IPS DF 6.9 (cell line): ENCODE measurements around the gene KCNQ1.

Experiments
- DNase-seq: peaks from one replicate; pipeline ENCODE4 v3.0.0-alpha.2; 2013; ENCODE audit warnings: low read depth, low spot score
- H3K27ac ChIP-seq: one replicate; pipeline ENCODE4 v1.5.1; 2013; ENCODE audit warnings: low read length, control low read depth
- H3K27me3 ChIP-seq: 2 replicates; pipeline ENCODE4 v1.6.1; 2013; ENCODE audit warnings: mild to moderate bottlenecking, low read length; ENCODE audit not compliant: control insufficient read depth, insufficient read depth
- H3K36me3 ChIP-seq: 2 replicates; pipeline ENCODE4 v1.6.1; 2013; ENCODE audit warnings: low read length; ENCODE audit not compliant: control insufficient read depth, insufficient read depth
- H3K4me1 ChIP-seq: 2 replicates; pipeline ENCODE4 v1.6.1; 2013; ENCODE audit warnings: low read length; ENCODE audit not compliant: control insufficient read depth, insufficient read depth
- H3K4me3 ChIP-seq: 2 replicates; pipeline ENCODE4 v1.5.1; 2013; ENCODE audit warnings: mild to moderate bottlenecking, low read length
- H3K9me3 ChIP-seq: 2 replicates; pipeline ENCODE4 v1.6.1; 2013; ENCODE audit warnings: low read length, inconsistent platforms; ENCODE audit not compliant: control insufficient read depth, insufficient read depth
- WGBS: extraction: QIAGEN DNeasy Blood & Tissue Kit; methylation state at CpG from one replicate; pipeline ENCODE4 v1.1.7; 2013; ENCODE audit warnings: mixed read lengths, missing lambda C conversion rate; ENCODE audit not compliant: insufficient read length, insufficient coverage; 5-methylcytosine and 5-hydroxymethylcytosine counted together

Gene KCNQ1

GRCh38 chr11:2461253-2461955 is 16.6 kb downstream of the KCNQ1 start:
- no peak for DNase-seq
- Histone ChIP-seq H3K4me3 (no peak overlapping the region), H3K9me3 (no peaks in the 10 kb centered on the region), H3K27ac (no peak overlapping the region), H3K27me3 (peaks cover 8% of the 10 kb centered on the region; the same call in 1 of the 2 replicates), H3K36me3 (no peaks in the 10 kb centered on the region; the same call in 1 of the 2 replicates), H3K4me1 (no peaks in the 10 kb centered on the region; the same call in 1 of the 2 replicates)
- no CpG with 5 or more reads among the region's 17 CpGs for WGBS

GRCh38 chr11:2461956-2462542 is 17.2 kb downstream of the KCNQ1 start:
- H3K27ac ChIP-seq: no peak overlapping the region
- DNase-seq: no peak
- WGBS: no CpG with 5 or more reads among the region's 14 CpGs

GRCh38 chr11:2462543-2462985 is 17.8 kb downstream of the KCNQ1 start:
- no peak for DNase-seq
- WGBS: no CpG with 5 or more reads among the region's 8 CpGs
- Histone ChIP-seq H3K27ac (no peak overlapping the region), H3K4me1 (no peaks in the 10 kb centered on the region; the same call in 1 of the 2 replicates), H3K27me3 (peaks cover 8% of the 10 kb centered on the region; the same call in 1 of the 2 replicates), H3K36me3 (no peaks in the 10 kb centered on the region; the same call in 1 of the 2 replicates), H3K9me3 (no peaks in the 10 kb centered on the region), H3K4me3 (no peak overlapping the region)

More at GRCh38 chr11:2461956-2462542, 17.2 kb downstream of the KCNQ1 start:
- no peaks in the 10 kb centered on the region for H3K9me3 ChIP-seq
- H3K4me3 ChIP-seq: no peak overlapping the region
- H3K4me1 ChIP-seq: no peaks in the 10 kb centered on the region; the same call in 1 of the 2 replicates
- no peaks in the 10 kb centered on the region; the same call in 1 of the 2 replicates for H3K36me3 ChIP-seq
- peaks cover 8% of the 10 kb centered on the region; the same call in 1 of the 2 replicates for H3K27me3 ChIP-seq

GRCh38 chr11:2462986-2463765 is 18.4 kb downstream of the KCNQ1 start:
- Histone ChIP-seq H3K27me3 (peaks cover 6% of the 10 kb centered on the region; the same call in 1 of the 2 replicates), H3K27ac (no peak overlapping the region), H3K4me1 (no peaks in the 10 kb centered on the region; the same call in 1 of the 2 replicates), H3K36me3 (no peaks in the 10 kb centered on the region; the same call in 1 of the 2 replicates), H3K9me3 (no peaks in the 10 kb centered on the region), H3K4me3 (no peak overlapping the region)
- no CpG with 5 or more reads among the region's 24 CpGs for whole genome bisulfite sequencing
- DNase-seq: no peak

GRCh38 chr11:2463766-2464277 is 19.0 kb downstream of the KCNQ1 start:
- H3K4me1 ChIP-seq: no peaks in the 10 kb centered on the region; the same call in 1 of the 2 replicates
- H3K9me3 ChIP-seq: no peaks in the 10 kb centered on the region
- no peaks in the 10 kb centered on the region; the same call in 1 of the 2 replicates for H3K36me3 ChIP-seq
- H3K4me3 ChIP-seq: no peak overlapping the region
- H3K27ac ChIP-seq: no peak overlapping the region
- H3K27me3 ChIP-seq: peaks cover 3% of the 10 kb centered on the region; the same call in 1 of the 2 replicates
- no CpG with 5 or more reads among the region's 26 CpGs for WGBS
- no peak for DNase-seq

GRCh38 chr11:2464451-2465165 is 19.8 kb downstream of the KCNQ1 start:
- DNase-seq: no peak
- Histone ChIP-seq H3K27ac (no peak overlapping the region), H3K9me3 (no peaks in the 10 kb centered on the region), H3K27me3 (no peaks in the 10 kb centered on the region; the same call in 1 of the 2 replicates), H3K4me3 (no peak overlapping the region), H3K36me3 (no peaks in the 10 kb centered on the region; the same call in 1 of the 2 replicates), H3K4me1 (no peaks in the 10 kb centered on the region; the same call in 1 of the 2 replicates)
- WGBS: no CpG with 5 or more reads among the region's 13 CpGs

GRCh38 chr11:2465202-2466068 is 20.6 kb downstream of the KCNQ1 start:
- no peak overlapping the region for H3K27ac ChIP-seq
- no peak for DNase-seq
- no peaks in the 10 kb centered on the region; the same call in 1 of the 2 replicates for H3K27me3 ChIP-seq
- WGBS: no CpG with 5 or more reads among the region's 20 CpGs
- H3K4me3 ChIP-seq: no peak overlapping the region
- H3K4me1 ChIP-seq: no peaks in the 10 kb centered on the region; the same call in 1 of the 2 replicates
- H3K9me3 ChIP-seq: no peaks in the 10 kb centered on the region
- H3K36me3 ChIP-seq: no peaks in the 10 kb centered on the region

- Histone ChIP-seq H3K27me3 (no peaks in the 10 kb centered on the region; the same call in 1 of the 2 replicates), H3K4me1 (no peaks in the 10 kb centered on the region; the same call in 1 of the 2 replicates), H3K27ac (no peak overlapping the region), H3K4me3 (no peak overlapping the region), H3K36me3 (no peaks in the 10 kb centered on the region), H3K9me3 (no peaks in the 10 kb centered on the region)
- DNase-seq: no peak
- no CpG with 5 or more reads among the region's 9 CpGs for WGBS
Observed at GRCh38 chr11:2466069-2466801, 21.4 kb downstream of the KCNQ1 start.
